DND-41 (cell line): Measurements from ENCODE around the gene MYL4.

Source experiments
- ATAC-seq: fragments of 200-7000 bp; cut with Tn5 transposase; 3 replicates; pipeline ENCODE4 v1.9.1; 2021; ENCODE audit warnings: low read depth; ENCODE audit not compliant: insufficient read depth
- DNase-seq: peaks from one replicate; pipeline ENCODE4 v3.0.0-alpha.2; 2020
- H2AFZ ChIP-seq: 2 replicates; pipeline ENCODE4 v1.6.0; 2012; ENCODE audit warnings: low read depth, low read length
- H3K27ac ChIP-seq: 2 replicates; pipeline ENCODE4 v1.5.1; 2012; ENCODE audit warnings: low read length, inconsistent platforms
- H3K27me3 ChIP-seq: fragments of 200-600 bp; sonication (generic); 2 replicates; pipeline ENCODE4 v1.6.0; 2012; ENCODE audit warnings: low read length, mild to moderate bottlenecking, inconsistent platforms; ENCODE audit not compliant: insufficient read depth, poor library complexity
- H3K36me3 ChIP-seq: 2 replicates; pipeline ENCODE4 v1.5.1; 2012; ENCODE audit warnings: low read length, inconsistent platforms; ENCODE audit not compliant: insufficient read depth
- H3K4me1 ChIP-seq: 2 replicates; pipeline ENCODE4 v1.5.1; 2012; ENCODE audit warnings: mild to moderate bottlenecking, low read length; ENCODE audit not compliant: insufficient read depth
- H3K4me2 ChIP-seq: 2 replicates; pipeline ENCODE4 v1.6.0; 2012; ENCODE audit warnings: mild to moderate bottlenecking, moderate library complexity, low read length, inconsistent platforms; ENCODE audit not compliant: insufficient read depth
- H3K4me3 ChIP-seq, 2 experiments: fragments of 200-600 bp in 1 of 2; shearing (Covaris generic) in 1 of 2; 2 replicates each; pipeline ENCODE4 v1.5.1; 2012 to 2016; ENCODE audit warnings: inconsistent platforms in 2 of 2, low read length in 2 of 2, mild to moderate bottlenecking in 2 of 2, low read depth in 1 of 2, moderate library complexity in 1 of 2
- H3K79me2 ChIP-seq: 2 replicates; pipeline ENCODE4 v1.6.0; 2012; ENCODE audit warnings: low read length, inconsistent platforms; ENCODE audit not compliant: insufficient read depth
- H3K9ac ChIP-seq: 2 replicates; pipeline ENCODE4 v1.6.0; 2012; ENCODE audit warnings: low read depth, mild to moderate bottlenecking, inconsistent platforms, low read length, moderate library complexity
- H3K9me3 ChIP-seq: 2 replicates; pipeline ENCODE4 v1.5.1; 2012; ENCODE audit warnings: low read length, moderate library complexity, mild to moderate bottlenecking, inconsistent platforms; ENCODE audit not compliant: insufficient read depth, severe bottlenecking
- H4K20me1 ChIP-seq: 2 replicates; pipeline ENCODE4 v1.6.0; 2012; ENCODE audit warnings: low read length; ENCODE audit not compliant: insufficient read depth
- EZH2 ChIP-seq: IDR thresholded peaks from 3 replicates; pipeline ENCODE4 v1.6.1; 2012; ENCODE audit warnings: borderline replicate concordance, low read depth, mild to moderate bottlenecking, moderate library complexity, low read length, inconsistent platforms; ENCODE audit not compliant: severe bottlenecking
- TF ChIP-seq, protein P1 (sequence below): IDR thresholded peaks from 2 replicates; pipeline ENCODE4 v1.5.1; 2012; ENCODE audit warnings: borderline replicate concordance, low read length, moderate library complexity, mild to moderate bottlenecking; ENCODE audit not compliant: poor library complexity, severe bottlenecking; ENCODE audit errors: extremely low read depth

The MYL4 gene

DNA sequence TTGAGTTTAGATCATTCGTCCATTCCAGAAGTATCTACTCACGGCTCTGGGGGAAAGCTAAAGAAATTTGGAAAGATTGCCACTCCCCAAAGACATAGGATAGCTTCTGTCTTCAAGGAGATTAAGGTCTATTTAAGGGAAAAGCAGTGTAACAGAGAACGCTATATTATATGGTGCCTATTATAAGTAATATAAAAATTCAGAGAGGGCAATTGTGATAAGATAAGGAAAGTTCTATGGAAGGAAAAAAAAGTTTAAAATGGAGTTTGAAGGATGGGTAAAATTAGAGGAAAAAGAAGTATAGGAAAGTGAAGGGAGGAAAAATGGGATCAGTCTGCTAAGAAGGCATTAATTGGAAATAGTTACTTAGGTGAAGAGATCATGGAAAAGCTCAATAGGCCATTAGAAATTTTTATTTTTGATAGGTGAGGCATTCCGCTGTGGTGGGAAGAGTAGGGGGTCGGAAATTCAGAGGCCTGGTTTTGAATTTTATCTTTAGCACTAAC lies 19.4 kb upstream of the MYL4 start:
- peaks cover 25% of the 10 kb centered on the region for H4K20me1 ChIP-seq
- no peak for ATAC-seq

DNA sequence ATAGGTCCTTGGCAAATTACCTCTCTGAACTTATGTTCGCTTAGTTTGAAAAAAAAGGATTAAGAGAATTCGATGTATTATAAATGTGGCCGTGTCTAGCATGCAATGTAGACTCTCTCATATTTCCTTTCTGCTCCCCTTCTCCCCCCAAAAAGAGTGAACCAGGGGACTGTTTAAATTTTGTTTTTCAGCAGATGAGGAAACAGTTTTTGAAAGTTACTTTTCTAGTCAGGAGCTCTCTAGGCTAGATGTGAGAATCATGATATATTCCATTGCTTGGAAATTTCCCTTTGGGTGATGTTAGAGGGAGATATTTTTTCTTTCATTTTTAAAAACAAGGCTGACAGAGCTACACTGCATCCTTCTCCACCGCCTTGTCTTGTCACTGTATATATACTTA lies 18.9 kb upstream of the MYL4 start:
- peaks cover 42% of the 10 kb centered on the region for H3K4me1 ChIP-seq
- TF ChIP-seq, protein P1, sequence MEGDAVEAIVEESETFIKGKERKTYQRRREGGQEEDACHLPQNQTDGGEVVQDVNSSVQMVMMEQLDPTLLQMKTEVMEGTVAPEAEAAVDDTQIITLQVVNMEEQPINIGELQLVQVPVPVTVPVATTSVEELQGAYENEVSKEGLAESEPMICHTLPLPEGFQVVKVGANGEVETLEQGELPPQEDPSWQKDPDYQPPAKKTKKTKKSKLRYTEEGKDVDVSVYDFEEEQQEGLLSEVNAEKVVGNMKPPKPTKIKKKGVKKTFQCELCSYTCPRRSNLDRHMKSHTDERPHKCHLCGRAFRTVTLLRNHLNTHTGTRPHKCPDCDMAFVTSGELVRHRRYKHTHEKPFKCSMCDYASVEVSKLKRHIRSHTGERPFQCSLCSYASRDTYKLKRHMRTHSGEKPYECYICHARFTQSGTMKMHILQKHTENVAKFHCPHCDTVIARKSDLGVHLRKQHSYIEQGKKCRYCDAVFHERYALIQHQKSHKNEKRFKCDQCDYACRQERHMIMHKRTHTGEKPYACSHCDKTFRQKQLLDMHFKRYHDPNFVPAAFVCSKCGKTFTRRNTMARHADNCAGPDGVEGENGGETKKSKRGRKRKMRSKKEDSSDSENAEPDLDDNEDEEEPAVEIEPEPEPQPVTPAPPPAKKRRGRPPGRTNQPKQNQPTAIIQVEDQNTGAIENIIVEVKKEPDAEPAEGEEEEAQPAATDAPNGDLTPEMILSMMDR, result no peak
- TF ChIP-seq EZH2, result no peak
- no peaks in the 10 kb centered on the region for H3K27me3 ChIP-seq
- peaks cover 14% of the 10 kb centered on the region for H3K36me3 ChIP-seq
- DNase-seq, result no peak
- no peak overlapping the region for H3K27ac ChIP-seq
- H2AFZ ChIP-seq, result peak overlapping the region; percentile 93; the same call in 1 of the 2 replicates
- H4K20me1 ChIP-seq, result peaks cover 25% of the 10 kb centered on the region
- no peak overlapping the region for H3K4me3 ChIP-seq
- H3K4me2 ChIP-seq, result no peak overlapping the region
- no peak for ATAC-seq
- H3K9me3 ChIP-seq, result no peaks in the 10 kb centered on the region
- peak overlapping the region; percentile 98; the same call in 1 of the 2 replicates for H3K9ac ChIP-seq
- H3K79me2 ChIP-seq, result peaks cover 39% of the 10 kb centered on the region

More for the DNA sequence above, 19.4 kb upstream of the MYL4 start:
- Histone ChIP-seq H3K4me3 (peak overlapping the region; percentile 49 to 97; a peak in 3 of 4 replicates), H2AFZ (peak overlapping the region; percentile 93), H3K4me2 (peak overlapping the region; percentile 91), H3K27me3 (no peaks in the 10 kb centered on the region), H3K4me1 (peaks cover 42% of the 10 kb centered on the region), H3K79me2 (peaks cover 43% of the 10 kb centered on the region), H3K27ac (peak overlapping the region; percentile 83), H3K36me3 (peaks cover 14% of the 10 kb centered on the region), H3K9ac (peak overlapping the region; percentile 98), H3K9me3 (no peaks in the 10 kb centered on the region)
- TF ChIP-seq EZH2, result no peak
- TF ChIP-seq, protein P1, result no peak
- DNase-seq, result no peak

DNA sequence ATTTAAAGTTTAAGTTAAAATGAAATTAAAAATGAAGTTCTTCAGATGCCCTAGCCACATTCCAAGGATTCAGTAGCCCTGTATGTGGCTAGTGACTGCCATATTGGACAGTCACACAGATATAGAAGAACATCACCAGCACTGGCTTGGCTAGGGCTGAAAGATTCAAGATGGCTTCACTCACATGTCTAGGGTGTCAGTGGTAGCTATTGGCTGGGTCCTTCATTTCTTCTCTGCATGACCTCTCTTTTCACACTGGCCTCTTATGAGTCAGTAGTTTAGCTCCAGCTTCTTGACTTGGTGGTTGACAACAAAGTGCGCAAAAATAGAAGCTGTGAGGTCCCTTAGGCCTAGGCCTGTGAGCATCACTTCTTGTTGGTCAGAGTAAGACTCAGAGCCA lies 18.4 kb upstream of the MYL4 start:
- Histone ChIP-seq H3K9ac (no peak overlapping the region), H3K9me3 (no peaks in the 10 kb centered on the region), H4K20me1 (peaks cover 23% of the 10 kb centered on the region), H3K27me3 (no peaks in the 10 kb centered on the region), H2AFZ (peak overlapping the region; percentile 93; the same call in 1 of the 2 replicates), H3K4me3 (no peak overlapping the region), H3K4me1 (peaks cover 37% of the 10 kb centered on the region), H3K27ac (no peak overlapping the region), H3K79me2 (peaks cover 34% of the 10 kb centered on the region), H3K36me3 (peaks cover 13% of the 10 kb centered on the region), H3K4me2 (no peak overlapping the region)
- ATAC-seq (no peak), DNase-seq (no peak)
- TF ChIP-seq EZH2, result no peak
- TF ChIP-seq, protein P1, result no peak

DNA sequence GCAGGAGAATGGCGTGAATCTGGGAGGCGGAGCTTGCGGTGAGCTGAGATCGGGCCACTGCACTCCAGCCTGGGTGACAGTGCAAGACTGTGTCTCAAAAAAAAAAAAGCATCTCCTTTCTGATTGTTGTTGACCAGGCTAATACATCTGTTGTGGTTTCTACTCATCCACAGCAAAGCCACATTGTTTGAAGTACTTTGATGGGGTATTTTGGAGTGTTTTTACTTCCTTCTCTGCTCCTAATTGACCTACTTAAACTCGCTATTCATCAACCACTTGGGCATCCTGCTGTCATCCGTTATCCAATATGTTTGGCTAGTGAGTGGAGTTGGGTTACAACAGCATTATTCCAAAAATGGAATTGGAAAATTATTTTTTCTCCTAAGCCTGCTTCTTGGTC lies 16.6 kb upstream of the MYL4 start:
- H3K36me3 ChIP-seq, result peaks cover 10% of the 10 kb centered on the region; the same call in 1 of the 2 replicates
- H3K4me3 ChIP-seq, result no peak overlapping the region
- H2AFZ ChIP-seq, result no peak overlapping the region
- H3K27ac ChIP-seq, result no peak overlapping the region
- no peak for TF ChIP-seq EZH2
- TF ChIP-seq, protein P1, result no peak
- ATAC-seq (no peak), DNase-seq (no peak)
- no peaks in the 10 kb centered on the region for H3K9me3 ChIP-seq
- H3K27me3 ChIP-seq, result no peaks in the 10 kb centered on the region
- H3K9ac ChIP-seq, result no peak overlapping the region
- peaks cover 11% of the 10 kb centered on the region for H4K20me1 ChIP-seq
- H3K79me2 ChIP-seq, result peaks cover 16% of the 10 kb centered on the region
- H3K4me2 ChIP-seq, result no peak overlapping the region
- H3K4me1 ChIP-seq, result peaks cover 21% of the 10 kb centered on the region
